Measurements from ENCODE around the gene IGF2.

The IGF2 gene

DNA sequence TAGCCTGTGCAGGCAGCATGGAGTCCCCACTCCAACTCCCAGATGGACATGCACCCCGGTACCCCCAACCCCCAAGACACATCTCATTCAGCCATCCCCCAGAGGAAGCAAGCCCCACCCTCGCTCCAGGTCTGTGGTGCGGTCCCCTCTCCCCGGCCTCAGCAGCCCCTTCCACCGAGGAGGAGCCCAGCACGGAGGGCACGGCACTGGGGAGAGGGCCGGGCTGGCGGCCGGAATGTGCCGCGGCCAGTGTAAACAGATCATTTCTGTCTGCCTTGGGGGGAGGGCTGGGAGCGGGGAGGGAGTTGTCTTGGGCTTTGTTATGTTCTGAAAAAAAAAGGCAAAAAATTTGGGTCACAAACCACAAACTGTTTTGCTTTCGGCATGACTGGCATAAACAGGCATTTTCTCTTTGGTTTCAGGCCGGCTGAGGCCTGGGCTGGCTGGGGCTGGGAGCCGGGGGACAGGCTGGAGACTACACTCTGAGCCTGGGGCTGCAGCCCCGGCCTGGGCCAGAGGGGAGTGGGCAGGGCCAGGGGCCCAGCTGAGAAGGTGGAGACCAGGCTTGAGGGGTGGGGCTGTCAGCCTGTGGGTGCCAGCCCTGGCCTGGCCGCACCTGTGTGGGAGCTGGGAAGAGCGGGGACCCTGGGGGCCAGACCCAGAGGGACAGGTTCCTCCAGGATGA lies 16.8 kb downstream of the IGF2 start:
- no peak for DNase-seq

DNA sequence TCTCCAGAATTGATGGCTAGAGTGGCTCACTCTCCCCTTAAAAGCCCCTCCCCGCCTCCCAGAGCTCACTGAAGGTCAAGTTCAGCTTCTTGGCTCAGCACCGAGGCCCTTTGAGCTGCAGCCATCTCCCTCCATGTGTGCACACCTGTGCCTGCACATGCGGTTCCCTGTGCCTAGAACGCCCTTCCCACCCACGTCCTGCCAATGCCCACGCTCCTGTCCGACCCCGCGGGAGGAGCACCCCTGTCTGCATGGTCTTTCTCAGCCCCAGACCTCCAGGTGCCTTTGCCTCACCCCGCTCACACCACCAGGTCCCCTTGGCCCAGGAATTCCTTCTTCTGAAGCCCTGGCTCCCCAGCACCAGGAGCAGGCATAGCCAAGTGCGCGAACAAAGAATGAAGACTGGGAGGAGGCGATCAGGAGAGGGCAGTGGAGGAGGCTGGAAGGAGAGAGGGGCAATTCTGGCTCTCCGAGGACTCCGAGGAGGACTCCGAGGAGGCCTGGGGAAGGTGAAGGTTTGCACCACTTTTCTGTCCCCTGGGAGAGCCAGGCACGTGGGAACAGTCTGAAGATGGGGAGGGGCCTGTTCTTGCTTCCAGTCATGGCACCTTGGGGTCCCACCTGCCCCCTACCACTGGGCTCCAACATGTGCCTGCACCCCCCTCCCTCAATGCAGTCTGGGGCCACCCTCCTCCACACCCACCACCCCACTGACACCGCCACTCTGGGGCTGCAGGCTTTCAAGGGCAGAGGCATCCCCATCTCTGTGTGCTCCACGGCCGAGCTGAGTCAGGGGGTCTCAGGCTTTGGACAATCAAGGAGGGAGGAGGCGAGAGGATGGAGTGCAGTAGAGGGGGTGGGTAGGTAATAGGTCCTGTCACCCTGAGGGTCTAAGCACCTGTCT lies 17.7 kb downstream of the IGF2 start:
- no peak for DNase-seq

DNA sequence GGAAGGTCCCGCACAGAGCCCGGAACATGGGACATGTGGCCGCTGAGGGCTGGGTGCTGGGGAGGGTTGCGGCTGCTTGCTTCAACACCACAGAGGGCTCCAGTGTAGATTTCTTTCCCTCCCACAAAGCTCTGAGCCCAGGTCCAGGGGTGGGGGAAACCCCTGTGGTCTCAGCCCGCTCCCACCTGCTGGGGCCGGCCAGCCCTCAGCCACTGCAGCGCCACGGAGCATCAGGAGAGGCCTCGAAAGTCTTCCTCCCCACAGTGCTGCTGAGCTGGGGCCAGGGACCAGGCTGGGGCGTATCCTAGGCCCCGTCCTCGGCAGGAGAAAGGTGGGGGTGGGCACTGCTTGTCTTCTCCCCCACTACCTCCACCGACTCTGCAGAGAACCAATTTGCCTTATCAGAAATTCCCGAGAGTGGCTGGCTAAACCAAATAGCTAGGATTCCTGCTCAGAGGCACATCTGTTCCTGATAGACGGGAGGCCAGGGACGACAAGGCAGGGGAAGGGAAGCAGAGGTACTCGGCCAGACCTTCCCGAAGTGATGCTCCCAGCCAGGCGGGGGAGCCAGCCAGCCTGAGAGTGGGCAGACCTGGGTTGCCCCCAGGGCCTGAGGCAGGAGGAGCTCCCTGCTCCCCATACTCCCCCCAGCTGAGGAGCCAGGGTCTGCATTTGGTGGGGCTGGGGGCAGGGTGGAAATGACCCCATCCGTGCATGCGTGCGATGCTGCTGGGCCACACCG lies 18.7 kb downstream of the IGF2 start:
- DNase-seq = no peak

DNA sequence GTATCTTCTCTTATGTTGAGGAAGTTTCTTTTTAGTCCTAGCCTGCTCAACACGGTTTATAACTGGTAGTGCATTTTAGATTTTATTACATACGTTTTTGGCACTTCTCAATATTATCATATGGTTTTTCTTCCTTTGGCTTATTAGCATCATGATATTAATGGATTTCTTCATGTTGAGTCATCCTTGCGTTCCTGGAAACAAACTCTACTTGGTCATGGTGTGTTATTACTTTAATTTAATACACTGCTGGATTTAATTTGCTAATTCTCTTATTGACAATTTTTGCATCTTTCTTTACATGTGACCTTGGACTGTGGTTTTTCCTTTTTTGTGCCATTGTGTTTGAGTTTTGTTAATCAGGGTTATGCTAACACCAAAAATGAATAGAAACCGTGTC lies 20.5 kb downstream of the IGF2 start:
- DNase-seq = no peak

DNA sequence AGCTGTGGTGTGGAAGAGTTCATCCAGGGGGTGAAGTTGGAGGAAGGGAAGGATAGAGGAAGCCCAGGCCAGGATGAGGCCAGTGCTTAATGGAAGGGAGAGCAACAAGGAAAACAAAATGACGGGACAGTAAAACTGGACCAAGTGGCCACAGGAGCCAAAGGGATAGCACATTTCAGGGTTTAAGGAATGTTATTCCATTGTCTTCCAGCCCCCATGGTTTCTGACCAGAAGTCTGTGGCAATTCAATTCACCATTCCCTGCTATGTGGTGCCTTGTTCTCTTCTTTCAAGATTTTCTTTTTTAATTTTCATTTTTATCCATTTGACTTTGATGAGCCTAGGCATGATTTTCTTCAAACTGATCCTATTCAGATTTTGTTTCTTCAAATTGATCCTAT lies 22.5 kb downstream of the IGF2 start:
- no peak for DNase-seq

DNA sequence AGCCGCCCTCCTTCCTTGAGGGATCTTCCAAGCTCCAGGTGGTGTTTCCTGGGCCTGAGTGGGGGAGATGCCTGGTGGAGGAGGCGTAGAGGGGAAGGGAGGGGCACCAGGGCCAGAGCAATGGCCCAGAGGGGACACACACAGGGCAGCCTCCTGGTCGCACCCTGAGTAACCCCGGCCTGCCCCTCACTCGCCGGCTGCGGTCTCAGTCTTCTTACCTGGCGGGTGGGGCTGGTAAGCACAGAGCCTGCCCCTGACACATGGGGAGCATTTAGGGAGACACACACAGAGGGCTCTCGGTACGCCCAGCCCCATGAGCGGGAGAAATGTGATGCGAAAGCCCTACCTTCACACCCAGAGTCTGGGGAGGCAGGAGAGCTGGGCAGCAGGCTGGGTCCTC lies 23.9 kb downstream of the IGF2 start:
- DNase-seq = no peak

DNA sequence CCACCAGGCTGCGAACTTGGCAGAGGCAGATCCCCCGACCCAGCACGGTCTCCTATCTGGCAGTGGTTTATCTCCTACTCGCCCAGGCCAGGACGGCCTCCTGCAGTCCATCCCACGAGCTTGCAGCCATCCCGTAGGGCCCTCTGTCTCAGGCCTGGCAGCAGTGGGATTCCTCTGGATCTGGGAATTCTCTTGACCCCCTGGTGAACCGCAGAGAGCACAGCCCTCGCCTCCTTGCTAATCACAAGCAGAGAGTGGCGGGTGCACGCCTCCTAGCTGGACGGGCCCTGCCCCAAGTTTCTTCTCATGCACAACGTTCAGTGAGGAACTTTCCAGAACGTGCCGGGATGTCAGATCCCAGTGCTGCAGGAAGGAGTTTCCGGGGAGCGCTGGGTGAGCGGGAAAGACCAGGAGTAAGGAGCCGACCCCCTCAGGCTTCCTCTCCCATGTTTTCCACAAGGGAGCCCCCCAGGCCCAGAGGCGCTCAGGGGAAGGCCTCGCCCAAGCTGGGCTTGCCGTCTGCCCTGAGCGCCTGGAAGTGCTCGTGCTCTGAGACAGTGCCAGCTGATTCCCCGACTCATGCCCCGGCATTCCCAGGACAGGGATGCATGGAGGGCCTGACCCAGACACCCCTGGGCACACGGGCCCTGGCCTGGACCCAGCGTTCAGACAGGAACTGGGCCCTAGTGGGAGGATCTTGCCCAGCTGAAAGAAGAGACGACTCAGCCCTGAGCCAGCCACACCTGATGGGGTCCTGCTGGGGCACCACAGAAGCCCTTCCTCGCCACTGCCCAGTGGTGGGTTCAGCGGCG lies 24.6 kb downstream of the IGF2 start:
- DNase-seq = no peak

DNA sequence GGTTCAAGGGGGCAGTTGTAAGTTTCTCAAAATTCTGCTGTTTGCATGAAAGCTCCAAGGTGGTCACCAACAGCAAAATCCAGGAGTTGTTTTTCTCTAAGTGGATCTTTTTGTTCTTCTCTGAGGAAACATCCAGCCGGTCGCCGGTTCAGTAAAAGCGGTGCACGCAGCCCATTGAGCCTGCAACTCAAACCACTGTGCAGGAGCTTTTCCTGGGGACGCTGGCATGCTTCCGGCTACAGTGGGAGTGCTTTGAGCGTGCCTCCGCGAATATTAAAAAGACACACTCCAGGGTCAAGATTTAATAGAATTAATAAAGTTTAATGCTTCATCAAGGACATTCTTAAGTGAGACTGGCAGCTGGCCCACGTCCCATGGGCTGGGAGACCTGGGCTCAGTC lies 25.4 kb downstream of the IGF2 start:
- DNase-seq = no peak

DNA sequence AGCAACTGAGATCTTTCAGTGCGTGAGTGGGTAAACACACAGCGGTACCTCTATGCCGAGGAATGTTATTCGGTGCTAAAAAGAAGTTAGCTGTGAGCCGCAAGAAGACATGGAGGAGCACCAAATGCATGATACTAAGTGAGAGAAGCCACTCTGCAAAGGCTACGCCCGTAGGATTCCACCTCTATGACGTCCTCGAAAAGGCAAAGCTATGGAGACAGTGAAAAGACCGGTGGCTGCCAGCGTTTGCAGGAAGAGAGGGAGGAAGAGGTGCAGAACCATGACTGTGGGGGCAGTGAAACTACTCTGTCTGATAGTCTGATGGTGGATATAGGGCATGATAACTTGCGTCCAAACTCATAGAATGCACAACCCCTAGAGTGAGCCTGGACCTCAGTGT lies 28.7 kb downstream of the IGF2 start:
- DNase-seq = no peak

DNA sequence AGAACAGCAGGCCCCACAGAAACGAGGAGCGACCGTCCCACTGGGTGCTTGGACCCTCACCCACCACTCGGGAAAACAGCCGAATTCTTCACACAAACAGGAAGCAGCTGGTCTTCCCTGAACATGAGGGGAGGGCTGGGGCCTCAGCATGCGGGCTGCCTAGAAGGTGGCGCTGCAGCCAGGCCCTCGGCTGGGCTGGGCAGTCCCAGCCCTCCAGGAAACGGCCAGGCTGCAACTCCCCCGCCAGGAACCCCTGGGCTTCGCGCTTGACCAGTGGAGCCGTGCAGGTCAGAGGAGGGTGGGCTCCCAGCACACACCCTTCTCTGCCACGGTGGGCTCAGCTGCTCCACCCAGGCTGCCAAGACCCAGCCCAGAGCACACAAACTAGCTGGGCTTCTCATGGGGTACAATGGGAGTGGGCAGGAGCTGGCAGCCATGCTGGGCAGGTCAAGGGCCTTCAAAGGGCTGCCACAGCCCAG lies 29.6 kb downstream of the IGF2 start:
- DNase-seq = no peak

DNA sequence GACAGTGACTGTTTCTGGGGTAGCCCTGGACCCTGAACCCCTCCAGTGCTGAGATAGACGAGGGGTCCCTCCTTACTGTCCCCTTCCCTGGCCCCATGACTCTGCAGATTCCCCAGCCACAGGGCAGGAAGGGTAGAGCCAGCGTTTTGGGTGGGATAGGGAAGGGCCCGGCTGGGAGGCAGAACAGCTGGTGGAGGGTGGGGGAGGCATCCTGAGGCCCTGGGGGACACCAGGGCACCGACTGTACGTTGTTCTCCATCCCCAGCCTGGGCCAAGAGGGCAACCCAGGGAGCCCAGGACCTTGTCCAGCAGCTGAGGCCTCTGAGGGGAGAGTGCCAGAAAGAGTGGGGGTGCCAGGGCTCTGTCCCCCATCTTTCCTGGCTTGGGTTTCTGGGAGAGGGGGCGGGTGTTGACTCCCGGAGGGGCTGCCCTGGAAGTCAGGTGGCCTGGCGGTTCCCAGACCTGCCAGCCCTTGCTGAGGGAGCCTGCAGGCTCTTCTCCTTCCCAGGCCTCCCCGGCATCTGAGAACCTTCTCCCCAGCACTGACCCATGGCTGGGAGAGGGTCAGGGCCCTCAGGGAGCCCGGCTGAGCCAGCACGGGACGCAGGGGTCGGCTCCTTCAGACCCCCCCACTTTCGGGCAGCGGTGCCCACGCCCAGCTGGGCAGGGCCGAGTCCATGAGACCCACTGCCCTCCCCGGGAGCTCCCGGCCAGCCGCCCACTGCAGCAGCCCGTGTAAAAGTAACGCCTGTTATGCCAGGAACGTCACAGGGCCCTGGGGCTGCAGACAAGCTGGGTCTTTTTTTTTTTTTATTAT lies 30.3 kb downstream of the IGF2 start:
- DNase-seq = no peak

DNA sequence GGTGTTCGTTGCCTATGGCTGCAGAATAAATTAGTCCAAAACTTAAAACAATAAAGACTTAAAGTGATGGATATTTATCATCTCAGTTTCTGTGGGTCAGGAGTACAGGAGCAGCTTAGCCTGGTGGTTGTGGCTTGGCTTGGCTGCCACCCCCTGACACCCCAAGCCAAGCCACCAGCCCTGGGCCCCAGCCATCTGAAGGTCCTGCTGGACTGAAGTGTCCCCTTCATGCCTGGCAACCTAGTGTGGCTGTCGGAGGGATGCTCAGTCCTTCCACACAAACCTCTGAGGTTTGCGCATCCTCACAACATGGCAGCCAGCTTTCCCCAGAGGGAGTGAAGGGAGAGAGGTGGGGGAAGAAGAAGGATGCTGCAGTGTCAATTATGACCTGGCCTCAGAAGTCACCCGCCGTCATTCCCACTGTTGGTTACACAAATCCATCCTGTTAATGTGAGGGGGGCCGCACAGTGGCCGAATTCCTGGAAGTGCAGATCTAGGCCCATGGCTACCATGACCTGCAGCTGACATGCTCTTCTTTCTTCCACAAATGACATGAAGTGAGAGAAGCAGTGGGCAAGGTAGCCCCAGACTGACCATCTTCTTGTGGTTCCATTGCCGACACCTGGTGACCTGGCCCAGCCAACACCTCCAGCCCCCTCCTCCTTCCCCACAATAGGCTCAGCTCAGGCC lies 31.1 kb downstream of the IGF2 start:
- no peak for DNase-seq

DNA sequence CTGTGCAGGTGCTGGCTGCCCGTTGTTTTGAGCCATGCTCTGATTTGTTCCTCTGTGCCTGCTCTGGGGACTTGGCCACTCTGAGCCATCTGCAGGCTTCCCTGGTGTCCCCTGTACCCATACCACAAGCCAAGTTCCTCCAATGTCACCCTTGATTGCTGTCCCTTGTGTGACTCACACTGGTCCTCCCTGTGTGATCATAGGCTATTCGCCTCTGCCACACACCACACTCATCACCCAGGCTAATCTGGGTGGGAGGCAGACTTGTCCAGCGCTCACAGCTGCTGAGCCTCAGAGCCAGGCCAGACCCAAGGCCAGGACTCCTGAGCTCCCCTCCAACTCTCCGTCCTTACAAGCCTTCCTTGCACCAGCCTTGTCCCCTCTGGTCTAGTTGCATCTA lies 31.7 kb downstream of the IGF2 start:
- no peak for DNase-seq

DNA sequence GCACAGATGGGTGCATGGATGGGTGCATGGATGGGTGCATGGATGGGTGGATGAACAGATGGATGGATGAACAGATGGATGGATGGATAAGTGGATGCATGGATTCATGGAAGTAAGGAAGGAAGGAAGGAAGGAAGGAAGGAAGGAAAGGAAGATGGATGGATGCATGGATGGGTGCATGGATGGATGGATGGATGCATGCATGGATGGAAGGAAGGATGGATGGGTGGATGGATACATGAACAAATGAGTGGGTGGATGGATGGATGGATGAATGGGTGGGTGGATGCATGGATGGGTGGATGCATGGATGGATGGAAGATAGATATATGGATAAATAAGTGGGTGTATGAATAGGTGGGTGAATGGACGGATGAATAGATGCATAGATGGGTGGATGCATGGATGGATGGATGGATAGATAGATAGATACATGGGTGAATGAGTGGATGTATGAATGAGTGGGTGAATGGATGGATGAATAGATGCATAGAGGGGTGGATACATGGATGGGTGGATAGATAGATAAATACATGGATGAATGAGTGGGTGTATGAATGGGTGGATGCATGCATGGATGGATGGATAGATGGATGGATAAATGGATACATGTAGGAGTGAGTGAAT lies 32.5 kb downstream of the IGF2 start:
- DNase-seq = no peak

DNA sequence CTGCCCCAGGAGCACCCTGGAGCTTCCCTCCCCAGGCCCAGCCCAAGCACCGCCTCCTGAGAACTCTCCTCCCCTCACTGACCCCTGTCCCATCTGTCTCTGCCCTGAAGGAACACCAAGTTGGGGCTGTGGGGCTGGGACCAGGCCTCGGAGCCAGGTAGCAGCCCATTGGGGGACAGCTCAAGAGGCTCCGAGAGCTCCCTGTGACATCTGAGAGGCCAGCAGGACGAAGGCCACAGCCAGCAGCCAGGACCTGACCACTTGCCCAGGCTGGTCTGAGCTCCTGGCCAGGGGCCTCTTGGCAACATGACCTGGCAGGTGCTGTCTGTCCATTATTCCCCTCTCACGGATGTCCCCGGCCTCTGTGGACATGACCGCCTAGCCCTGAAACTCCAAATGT lies 33.7 kb downstream of the IGF2 start:
- DNase-seq = no peak

DNA sequence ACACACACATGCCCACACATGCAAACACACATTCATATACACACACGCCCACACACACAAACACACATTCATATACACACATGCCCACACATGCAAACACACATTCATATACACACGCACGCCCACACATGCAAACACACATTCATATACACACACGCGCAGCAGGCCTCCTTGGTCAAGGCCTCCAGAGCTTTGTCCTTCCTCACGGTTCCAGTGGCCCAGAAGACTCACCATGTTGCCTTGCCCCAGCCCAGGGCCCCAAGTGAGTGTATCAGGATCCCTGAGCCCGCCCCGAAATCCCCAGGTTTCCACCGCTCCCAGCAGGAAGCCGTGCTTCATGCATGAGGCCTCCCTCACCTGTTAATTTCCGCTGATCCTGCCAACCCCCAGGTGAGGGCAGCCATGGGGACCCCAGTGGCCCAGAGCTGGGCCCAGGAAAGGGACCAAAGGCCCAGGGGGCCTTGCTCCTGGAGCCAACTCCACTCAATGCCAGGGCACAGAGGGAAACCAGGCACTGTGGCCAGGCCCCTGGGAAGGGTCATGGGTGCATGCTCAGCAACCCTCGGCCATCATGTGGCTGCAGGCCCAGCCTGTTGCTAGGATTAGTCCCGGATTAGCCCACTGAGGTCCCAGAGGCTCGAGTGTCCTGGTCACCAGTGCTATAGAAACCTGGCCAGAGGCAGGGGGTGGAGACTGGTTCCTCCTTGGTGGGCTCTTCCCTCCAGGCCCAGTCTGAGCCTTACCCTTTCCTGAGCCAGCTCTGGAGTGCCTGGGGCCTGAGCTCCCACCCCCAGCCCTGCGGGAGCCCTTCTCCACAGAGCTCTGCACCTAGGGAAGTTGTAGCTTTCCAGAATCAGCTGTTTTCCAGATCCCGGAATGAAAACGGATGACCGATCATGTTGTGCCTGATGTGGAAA lies 34.4 kb downstream of the IGF2 start:
- no peak for DNase-seq

DNA sequence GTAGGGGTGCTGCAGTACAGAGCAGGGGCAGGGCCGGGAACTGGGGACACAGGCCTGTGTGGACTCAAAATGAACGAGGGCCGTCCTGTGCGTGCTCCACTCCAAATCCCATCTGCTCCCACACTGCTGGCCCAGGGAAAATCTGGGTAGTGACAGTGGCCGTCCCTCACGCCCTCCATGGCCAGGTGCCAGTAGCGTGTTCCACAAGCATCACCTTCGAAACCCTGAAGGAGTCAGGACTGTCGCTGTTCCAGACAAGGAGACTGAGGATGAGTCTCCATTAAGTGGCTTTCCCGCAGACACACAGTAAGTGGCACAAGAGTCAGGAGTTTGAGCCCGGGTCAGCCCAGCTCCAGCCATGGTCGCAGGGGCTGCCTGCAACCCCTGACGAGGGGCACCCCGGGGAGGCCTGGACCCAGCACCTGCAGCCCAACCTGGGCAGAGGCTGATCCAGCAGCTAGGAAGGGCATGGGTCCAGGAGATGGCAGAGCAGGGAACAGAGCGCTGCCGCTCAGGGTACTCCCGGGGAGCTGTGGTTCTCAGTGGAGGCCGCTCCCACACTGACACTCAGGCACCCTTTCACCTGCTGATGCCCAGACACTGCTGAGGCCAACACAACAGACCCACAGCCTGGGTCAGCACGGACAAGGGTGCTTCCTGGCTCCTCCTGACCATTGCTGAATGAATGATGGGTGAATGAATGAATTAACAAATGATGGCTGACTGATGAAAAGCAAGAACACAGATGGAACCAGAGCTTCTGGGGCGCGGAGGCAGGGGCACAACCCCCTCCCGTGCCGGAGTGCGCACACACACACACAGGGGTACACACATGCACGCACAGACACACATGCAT lies 35.3 kb downstream of the IGF2 start:
- DNase-seq = no peak

DNA sequence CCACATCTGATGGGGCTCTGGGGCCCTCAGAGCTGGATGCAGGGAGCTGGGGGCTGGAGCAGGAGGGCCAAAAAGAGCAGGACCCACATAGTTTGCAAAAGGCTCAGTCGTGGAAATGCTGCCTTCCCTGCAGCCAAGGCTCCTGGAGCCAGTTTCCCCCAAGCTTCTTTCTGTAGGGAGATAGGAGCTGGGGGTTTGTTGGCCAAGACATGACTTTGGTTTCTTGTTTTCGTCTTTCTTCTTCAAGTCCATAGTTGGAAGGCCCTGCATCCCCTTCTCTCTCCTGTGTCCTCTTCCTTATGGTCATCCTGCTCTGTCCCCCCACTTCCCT lies 36.3 kb downstream of the IGF2 start:
- no peak for DNase-seq
